AG08395 (cell line): ENCODE measurements around the gene CNOT3.

ENCODE experiments used
- DNase-seq: peaks from one replicate; pipeline ENCODE4 v3.0.0; 2012; ENCODE audit warnings: mixed read lengths, low spot score

Gene CNOT3

DNA sequence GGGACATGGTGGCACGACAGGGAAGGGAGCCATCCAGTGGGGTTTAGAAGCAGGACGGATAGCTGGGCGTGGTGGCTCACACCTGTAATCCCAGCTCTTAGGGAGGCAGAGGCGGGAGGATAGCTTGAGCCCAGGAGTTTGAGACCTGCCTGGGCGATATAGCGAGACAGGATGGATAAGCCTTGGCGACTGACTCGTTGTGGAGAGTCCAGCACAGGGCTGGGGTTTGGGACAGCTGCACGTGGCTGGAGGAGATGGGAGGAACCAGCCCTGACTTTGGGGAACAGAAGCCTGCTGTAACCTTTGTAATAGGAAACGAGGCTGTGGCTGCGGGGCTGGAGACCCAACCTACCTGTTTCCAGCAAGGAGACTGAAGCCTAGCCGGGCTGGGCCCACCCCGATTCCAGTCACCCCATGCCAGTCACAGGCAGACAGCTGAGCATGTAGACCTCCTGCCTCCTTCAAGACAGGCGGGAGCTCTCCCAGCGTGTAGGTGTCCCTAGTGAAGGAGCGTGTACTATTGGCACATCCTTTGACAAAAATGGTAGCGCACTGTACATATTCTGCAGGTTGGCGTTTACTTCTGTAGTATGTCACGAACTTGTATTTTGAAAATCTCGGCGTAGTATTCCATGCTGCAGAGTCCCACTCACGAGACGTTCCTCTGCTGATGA lies 13.9 kb downstream of the CNOT3 start:
- DNase-seq, result no peak

DNA sequence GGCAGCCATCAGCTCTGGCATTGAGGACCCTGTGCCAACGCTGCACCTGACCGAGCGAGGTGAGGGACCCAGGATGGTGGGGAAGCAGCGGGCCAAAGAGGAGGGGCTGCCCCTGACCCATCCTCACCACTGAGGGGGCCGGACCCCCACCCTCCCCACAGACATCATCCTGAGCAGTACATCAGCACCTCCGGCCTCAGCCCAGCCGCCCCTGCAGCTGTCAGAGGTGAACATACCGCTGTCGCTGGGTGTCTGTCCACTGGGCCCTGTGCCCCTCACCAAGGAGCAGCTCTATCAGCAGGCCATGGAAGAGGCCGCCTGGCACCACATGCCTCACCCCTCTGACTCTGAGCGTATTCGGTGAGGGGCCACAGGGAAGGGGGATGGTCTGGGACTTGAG lies 14.7 kb downstream of the CNOT3 start:
- DNase-seq, result no peak

DNA sequence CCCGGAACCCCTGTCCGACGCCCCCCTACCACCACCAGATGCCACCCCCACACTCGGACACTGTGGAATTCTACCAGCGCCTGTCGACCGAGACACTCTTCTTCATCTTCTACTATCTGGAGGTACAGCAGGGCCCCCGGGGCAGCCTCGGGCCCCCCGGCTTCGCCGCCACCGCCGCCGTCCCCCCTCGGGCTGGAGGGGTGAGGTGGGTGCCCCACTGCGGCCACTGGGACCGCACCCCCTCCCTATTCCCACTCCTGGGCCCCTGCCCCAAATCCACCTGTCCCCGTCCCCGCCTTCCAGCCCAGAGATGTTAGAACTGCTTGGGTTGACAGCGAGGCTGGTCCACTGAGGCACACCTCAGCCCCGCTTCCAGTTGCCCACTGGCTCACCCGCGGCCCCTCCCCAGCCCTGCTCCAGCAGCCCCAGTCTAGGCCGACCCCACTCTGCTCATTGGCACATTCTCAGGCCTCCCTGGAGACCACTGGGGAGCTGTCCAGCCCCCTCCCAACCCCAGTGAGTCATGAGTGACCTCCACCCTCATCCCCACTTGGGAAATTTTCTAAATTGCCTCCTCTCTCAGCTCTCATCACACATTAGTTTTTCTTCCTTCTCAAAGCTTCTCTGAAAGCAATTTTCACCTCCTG lies 15.4 kb downstream of the CNOT3 start:
- DNase-seq, result no peak

DNA sequence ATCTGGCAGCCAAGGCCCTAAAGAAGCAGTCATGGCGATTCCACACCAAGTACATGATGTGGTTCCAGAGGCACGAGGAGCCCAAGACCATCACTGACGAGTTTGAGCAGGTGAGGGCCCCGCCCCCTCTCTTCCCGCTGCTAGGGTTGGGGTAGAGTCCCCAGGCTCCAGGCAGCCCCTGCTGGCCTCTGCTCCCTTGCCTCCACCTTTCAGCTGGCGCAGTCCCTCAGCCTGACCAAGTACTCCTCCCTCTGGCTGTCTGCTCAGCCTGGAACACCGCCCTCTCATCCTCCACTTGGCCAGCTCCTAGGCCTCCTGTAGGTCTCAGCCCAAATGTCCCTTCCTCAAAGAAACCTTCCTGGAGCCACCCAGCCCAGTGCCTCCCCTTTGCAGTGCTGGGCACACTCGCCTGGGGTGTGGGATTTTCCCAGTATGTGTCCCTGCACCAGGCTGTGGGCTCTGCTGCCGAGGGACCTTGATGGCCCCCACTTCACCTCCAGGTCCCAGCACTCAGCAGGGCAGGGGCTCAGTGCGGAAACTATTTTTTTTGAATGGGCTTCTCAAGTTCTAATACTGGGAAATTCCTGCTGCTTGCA lies 16.3 kb downstream of the CNOT3 start:
- no peak for DNase-seq

DNA sequence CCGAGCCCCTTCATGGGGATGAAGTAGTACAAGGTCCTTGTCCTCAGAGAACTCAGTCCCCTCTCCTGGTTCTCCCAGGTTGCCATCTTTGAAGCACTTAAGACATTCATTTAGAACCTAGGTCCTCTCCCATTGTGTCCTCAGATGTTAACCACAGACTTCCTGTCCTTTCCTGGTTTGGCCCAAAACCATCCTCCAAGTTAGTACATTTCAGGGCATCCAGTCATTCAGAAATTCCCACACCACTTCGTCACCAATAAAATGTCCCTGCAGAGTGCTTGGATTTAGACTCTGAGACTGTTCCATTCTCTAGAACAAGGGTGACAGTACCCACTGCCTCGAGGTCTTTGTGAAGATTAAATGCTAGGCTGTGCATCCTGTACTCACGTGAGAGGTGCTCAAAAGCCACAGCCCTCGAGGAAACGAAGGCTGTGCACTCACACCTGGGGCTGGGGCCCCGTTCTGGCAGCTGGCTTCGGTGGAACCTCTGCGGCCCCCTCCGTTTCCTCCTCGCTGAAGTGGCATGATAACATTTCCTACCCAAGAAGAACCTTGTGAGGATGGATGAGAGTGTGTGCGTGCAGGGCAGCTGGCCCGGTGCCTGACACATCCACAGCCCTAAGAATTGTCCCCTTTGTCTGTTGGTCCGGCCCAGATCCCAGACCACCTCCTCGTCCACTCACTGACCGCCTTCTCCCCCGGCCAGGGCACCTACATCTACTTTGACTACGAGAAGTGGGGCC lies 17.2 kb downstream of the CNOT3 start:
- DNase-seq, result peak; percentile 73

DNA sequence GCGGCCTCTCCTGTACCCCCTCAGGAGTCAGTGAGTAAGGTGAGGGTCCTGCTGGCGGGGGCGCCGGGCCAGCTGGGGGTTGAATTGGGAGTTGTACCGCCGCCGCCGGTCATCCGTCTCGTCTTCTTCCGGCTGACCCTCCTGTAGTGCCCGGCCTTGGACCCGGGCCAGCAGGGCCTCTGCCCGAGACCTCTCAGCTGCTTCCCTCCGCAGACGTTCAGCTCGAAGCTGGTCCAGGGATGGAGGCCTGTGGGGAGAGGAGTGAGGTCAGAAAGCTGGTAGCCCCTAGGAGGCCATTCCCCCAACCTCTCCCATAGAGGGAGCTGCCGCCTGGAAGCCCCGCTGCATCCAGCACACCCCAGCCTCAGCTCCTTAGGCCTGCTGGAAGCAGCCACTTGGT lies 18.1 kb downstream of the CNOT3 start:
- DNase-seq, result no peak

DNA sequence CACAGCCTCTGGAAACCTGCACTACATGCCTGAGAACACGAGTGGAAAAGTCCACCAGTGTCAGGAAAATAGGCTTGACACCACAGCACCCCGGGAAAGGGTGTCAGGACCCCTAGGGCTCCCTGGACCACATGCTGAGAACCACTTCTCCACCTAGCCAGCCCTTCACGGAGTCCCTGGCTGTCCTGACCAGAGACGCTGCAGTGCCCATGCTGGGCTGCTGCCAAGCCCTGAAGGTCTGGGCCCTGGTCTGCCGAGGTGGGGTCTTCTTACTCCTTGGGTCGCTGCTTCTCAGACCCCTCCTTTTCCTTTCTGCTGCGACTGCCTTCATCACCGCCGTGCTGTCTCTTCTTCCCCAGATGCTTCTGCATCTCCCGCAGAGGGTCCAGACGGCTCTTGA lies 18.9 kb downstream of the CNOT3 start:
- DNase-seq, result no peak

DNA sequence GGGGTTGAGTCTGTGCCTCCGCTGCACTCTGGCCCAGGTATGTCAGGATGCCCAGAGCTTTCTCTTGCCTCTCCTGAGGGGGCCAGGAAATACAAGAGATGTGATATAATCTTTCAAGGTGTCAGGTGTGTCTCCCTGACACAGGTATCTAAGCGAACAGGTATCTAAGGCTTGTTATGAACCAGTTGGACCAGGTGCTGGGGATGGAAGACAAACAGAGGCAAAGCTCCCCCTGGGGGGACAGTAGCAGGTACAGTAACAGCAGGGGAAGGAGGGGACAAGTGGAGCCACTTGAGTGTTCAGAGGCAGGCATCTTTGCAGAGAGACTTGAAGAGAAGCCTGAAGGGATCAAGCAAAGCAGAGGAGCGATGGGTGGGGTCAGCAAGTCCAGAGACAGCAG lies 19.4 kb downstream of the CNOT3 start:
- DNase-seq, result no peak

DNA sequence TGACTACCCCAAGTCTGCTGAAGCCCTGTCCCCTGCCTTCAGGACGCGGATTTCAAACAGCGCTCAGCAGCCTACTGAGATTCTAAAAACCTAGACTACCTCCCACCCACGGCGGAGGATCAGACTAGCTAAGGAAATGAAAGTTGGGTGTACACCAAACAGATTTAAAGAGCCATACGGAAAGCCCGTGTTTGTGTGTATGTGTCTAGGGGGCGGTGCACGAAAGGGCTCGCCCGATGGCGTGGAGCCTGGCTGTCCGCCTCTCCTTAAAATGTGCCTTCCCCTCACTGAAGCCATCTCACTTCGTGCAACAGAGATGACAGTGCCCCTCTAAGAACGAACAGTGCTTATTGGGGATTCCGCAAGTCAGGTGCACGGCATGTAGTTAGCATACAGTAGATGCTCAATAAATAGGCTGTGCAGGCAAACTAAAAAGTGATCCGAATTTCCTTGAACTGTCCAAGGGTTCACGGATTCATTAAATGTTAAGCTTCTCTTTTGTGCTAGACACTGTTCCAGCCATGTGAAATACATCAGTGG lies 21.3 kb downstream of the CNOT3 start:
- DNase-seq, result peak; percentile 26

DNA sequence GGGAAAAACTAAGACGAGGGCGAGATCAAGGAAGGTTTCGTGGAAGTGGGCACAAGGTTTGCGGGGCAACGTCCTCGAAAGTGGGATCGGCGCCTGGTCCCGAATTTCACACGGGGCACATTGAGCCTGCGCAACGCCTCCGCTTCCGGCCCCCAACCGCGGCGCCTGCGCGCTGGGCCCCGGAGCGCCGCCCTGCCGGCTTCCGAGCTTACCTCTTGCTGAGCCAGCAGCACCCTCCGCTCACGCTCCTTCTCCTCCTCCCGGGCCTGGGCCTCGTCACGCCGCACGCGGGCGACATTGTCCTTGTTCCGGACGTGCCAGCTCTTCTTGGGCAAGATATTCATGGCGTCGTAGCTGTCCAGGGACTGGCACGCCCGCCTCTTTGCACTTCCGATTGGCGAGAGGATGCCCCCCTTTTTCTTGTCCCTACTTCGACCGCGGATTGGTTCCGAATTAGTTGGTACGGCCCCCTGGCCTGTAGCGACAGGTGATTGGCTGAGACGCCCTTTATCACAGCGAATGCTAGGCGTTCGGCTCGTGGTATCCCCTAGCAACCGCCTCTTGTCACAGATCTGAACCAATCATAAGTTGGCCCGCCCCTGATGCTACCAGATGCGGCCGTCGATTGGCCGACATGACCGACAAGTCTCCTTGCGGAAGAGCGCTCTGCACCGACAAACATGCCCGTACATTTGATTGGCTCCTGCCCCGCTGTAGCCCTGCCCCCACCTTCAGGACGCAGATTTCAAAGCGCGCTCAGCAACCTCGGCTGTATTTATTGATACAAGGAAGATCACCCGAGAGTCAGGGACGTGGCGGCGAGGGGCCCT lies 22.0 kb downstream of the CNOT3 start, which contains the start of gene LENG1:
Gene LENG1 (minus strand): TSS at position 370 of the 830 bp plus-strand sequence. CDS start 26 bp downstream, at position 344.
- peak; percentile 99 for DNase-seq

DNA sequence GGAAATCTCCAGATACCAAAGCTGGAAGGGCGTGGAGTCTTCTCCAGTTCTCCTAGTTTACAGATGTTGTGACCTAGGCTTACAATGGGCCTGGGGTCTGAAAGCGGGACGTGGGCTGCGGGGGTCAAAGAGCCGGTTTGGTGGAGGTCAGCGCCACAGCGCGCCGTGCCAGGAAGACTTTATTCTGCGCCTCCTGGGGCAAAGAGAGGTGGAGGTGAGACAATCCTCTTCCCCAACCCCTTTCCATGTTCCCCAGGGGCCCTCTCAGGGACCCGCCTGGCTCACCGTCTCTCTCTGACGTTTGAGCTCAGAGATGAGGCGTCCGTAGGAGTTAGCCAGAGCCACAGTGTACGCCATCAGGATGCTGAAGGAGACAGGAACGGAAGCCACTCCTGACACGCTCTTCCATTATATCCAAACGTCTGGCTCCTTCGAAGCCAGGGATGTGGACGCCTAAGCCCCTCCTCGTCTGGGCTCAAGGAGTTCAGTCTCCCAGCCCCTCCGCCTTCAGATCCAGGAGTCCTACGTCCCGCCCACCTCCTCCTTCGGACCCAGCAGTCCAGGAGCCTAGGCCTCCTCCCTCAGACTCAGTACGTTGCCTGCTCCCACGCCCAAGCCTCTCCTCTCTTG lies 22.7 kb downstream of the CNOT3 start:
- DNase-seq, result no peak

DNA sequence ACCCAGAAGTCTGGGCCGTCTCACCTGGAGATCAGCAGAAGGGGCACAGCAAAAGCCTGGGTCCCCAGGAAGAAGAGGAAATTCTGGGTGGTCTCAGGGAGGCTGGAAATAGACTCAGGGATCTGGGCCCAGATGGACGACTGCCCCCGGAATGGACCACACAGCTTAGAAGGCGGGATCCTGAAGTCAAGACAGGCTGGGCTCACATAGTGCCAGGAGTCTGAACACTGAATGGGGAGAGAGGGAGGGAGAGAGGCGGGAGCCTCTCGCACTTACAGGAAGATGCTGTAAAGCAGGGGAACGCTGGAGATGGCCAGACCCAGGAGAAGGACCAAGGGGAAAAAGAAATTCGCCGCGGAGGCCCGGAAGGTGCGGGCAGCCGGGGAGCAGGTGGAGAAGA lies 23.3 kb downstream of the CNOT3 start:
- no peak for DNase-seq

DNA sequence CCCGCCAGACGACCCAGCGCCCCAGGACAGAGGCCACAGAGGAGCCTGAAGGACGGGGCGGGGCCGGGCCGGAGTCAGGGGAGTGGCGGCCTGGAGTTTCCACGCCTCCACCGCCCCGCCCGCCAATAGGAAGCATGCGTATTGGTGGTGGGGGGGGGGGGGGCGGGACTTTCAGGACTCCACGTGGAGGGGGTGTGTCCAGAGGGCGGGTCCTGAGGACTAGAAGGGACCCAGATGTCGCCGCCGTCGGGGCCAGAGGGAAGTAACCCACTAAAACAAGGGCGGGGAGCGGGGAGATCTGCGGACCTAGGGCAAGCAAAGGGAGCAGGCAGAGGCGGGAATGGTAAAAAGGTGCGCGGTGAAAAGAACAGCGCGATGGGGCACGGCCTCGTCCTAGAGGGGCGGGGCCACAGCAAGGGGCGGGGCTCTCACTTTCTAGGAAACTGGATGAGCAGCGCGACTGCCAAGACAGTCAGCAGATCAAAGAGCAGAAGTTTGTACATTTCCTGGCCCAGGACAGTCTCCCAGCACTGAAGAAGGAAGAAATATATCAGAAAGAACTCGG lies 24.8 kb downstream of the CNOT3 start:
- peak; percentile 93 for DNase-seq

DNA sequence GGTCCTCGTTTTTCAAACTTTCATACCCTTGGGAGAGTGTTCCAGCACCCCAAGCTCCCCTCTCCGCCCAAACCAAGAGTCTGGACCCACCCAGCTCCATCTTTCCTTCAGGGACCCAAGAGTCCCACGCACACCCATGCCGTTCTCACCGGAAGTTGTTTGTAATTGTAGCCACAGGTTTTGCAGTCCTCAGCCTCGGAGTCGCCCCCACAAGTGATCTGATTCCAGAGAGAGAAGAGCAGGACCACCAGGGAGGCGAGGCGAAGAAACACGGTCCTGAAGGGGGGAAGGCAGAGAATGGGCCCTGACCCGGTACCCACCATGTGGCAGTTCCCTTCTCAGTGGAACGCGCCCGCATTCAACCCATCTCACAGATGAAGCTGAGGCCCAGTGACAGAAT lies 25.3 kb downstream of the CNOT3 start:
- no peak for DNase-seq

DNA sequence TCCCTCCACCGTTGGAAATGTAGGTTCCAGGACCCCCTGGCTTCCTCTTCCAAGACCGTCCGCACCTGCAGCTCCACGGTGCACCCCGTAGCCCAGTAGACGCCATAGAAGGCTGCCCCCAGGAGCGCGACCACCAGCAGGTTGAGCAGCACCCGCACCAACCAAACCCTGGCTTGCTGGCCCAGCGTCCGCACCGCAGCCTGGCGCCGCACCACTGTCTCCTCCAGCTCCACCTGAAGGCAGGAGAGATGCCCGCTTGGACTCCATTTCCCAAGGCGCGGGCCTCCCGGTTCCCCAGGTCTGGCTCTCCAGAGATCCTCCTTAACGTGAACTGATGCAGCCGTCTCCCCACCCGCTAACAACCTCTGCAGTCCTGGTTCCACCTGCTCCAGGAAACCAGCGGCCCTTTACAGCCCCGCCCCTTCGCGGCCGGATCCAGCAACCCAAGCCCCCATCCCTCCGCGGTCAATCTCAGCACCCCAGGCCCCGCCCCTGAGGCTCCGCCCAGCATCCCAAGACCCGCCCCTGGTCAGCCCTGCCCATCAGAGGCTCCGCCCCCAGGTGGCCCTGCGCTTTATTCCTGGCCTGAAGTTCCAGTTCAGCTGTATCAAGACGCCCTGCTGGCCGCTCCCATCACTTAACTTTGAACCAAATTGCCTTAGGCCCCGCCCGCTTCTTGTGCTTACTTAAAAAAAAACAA lies 27.0 kb downstream of the CNOT3 start:
- DNase-seq, result peak; percentile 65

DNA sequence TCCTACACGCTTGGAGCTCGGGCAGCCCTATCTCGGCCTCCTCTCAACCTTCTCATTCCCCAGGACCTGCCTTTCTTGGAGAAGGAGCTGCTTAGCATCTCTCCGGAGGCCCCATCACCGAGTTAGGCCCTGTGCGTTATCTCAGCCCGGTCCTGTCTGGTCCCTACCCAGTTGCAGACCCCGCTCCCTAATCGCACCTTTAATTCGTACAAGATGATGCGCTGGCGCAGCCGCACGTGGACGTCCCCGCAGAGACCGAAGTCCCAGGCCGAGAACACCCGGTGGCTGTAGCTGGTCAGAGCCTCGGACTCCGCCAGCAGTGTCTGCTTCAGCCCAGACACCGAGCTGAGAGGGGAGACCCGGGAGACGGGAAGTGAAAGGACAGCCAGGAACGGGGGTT lies 27.7 kb downstream of the CNOT3 start:
- DNase-seq, result no peak

DNA sequence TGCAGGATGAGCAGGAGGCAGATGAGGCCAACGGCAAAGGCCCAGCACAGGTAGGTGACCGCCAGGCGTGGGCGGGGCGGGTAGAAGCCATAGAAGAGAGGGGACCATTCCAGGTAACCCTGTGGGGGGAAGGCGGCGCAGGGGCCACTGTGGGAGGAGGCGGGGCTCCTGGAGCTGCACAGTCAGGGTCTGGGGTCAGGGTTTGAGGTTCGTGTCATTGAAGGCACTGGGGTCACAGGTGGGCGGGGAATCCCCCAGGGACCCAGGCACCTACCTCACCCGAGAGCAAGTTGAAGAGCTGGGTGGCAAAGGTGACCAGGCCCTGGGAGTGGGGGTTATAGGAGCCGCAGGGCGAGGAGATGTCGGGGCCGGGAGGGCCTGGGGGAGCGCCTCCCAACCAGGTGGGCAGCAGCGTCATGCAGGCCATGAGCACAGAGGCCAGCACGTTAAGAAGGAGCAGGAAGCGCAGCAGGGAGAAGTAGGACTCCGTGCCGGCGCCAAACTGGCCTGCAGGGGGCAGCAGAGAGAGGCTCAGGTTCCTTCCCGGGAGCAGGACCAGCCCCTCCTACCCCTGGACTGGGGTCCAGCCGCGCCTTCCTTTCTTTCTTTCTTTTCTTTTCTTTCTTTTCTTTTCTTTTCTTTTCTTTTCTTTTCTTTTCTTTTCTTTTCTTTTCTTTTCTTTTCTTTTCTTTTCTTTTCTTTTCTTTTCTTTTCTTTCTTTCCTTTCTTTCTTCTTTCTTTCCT lies 30.8 kb downstream of the CNOT3 start:
- DNase-seq, result peak; percentile 94

DNA sequence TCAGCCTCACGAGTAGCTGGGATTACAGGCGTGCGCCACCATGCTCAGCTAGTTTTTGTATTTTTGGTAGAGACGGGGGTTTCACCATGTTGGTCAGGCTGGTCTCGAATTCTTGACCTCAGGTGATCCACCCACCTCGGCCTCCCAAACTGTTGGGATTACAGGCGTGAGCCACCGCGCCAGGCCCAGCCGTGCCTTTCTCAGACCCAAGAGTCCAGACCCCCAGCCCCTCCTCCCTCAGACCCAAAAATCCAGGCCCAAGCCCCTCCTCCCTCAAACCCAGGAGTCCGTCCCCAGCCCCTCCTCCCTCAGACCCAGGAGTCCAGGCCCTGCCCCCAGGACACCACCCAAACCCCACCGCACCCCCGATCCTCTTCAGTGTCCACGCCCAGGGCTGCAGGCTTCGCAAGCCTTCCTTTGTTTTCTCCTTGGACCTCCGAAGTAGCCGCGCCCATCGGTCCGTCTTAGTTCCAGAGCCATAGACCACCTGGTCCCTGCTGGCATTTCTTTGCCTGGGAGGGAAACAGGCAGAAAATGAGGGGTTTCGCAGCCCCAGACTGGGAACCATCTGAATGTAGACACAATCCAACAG lies 31.7 kb downstream of the CNOT3 start:
- DNase-seq, result no peak
